ENCODE results near the gene CDK2AP2. TPM values are rescaled to one million over a fixed set of nuclear protein-coding genes. Genes with fewer than 3 reads are reported as not detected.

CDK2AP2 gene
- total RNA-seq, 2 experiments from 2014 or later: 53.5 to 55.5 TPM

- intact Hi-C loops (cut with micrococcal nuclease): no loop called here
- peaks cover 26% of the 10 kb centered on the region for H3K4me1 Mint-ChIP-seq (ENCODE audit: low read depth)
- DNase-seq (no peak), ATAC-seq (no peak)
- no peak overlapping the region for H3K27ac Mint-ChIP-seq
- peaks cover 34% of the 10 kb centered on the region for H3K36me3 Mint-ChIP-seq (ENCODE audit: low read depth)
- no peak overlapping the region for H3K4me3 Mint-ChIP-seq
- no peak for TF ChIP-seq CTCF (IDR thresholded peaks at IDR 0.05)
- H3K9me3 Mint-ChIP-seq: no peaks in the 10 kb centered on the region
- H3K27me3 Mint-ChIP-seq: no peaks in the 10 kb centered on the region
- POLR2A ChIA-PET: interaction anchor here (0.8 to 10.7 kb wide), 6 partner anchors 7 to 138 kb away, joined by 3 to 108 read pairs (median 4); partner anchors contain the start of genes NUDT8, PITPNM1 and PTPRCAP
- CTCF ChIA-PET: interaction anchor here (1.9 kb wide), 1 partner anchor 14 kb away, joined by 4 read pairs; the partner anchor contains the start of gene PITPNM1
Measured at GRCh38 chr11:67492069-67492727, 15.8 kb downstream of the CDK2AP2 start.

GRCh38 chr11:67491276-67492068, 16.5 kb downstream of the CDK2AP2 start:
- TF ChIP-seq CTCF (IDR thresholded peaks at IDR 0.05): no peak
- peaks cover 40% of the 10 kb centered on the region for H3K36me3 Mint-ChIP-seq (ENCODE audit: low read depth)
- H3K4me1 Mint-ChIP-seq (ENCODE audit: low read depth): peaks cover 34% of the 10 kb centered on the region
- no peak for DNase-seq
- ATAC-seq: no peak
- ChIA-PET POLR2A (interaction anchor here (1.0 to 10.7 kb wide), 5 partner anchors 11 to 138 kb away, joined by 3 to 108 read pairs (median 3); partner anchors contain the start of genes NUDT8, PITPNM1, PPP1CA and RPS6KB2), CTCF (interaction anchor here (1.1 to 1.9 kb wide), 3 partner anchors 14 to 109 kb away, joined by 3 to 4 read pairs (median 3); partner anchors contain the start of gene PITPNM1)
- intact Hi-C loops (cut with micrococcal nuclease): no loop called here
- H3K9me3 Mint-ChIP-seq: no peaks in the 10 kb centered on the region
- H3K27ac Mint-ChIP-seq: peak overlapping the region; percentile 55
- H3K4me3 Mint-ChIP-seq: no peak overlapping the region
- H3K27me3 Mint-ChIP-seq: no peaks in the 10 kb centered on the region

GRCh38 chr11:67490727-67491065, 17.3 kb downstream of the CDK2AP2 start:
- no peak for ATAC-seq
- no peak for DNase-seq
- H3K27me3 Mint-ChIP-seq: no peaks in the 10 kb centered on the region
- H3K36me3 Mint-ChIP-seq (ENCODE audit: low read depth): peaks cover 46% of the 10 kb centered on the region
- no peak overlapping the region for H3K4me3 Mint-ChIP-seq
- TF ChIP-seq CTCF (IDR thresholded peaks at IDR 0.05): no peak
- POLR2A ChIA-PET: interaction anchor here (1.0 to 10.7 kb wide), 5 partner anchors 12 to 89 kb away, joined by 3 to 108 read pairs (median 3); partner anchors contain the start of genes PITPNM1, PPP1CA and RPS6KB2
- intact Hi-C loops (cut with micrococcal nuclease): no loop called here
- H3K9me3 Mint-ChIP-seq: no peaks in the 10 kb centered on the region
- peak overlapping the region; percentile 55 for H3K27ac Mint-ChIP-seq
- CTCF ChIA-PET: interaction anchor here (1.1 kb wide), 2 partner anchors 74 to 108 kb away, joined by 3 read pairs; no protein-coding TSS in a partner anchor
- peaks cover 41% of the 10 kb centered on the region for H3K4me1 Mint-ChIP-seq (ENCODE audit: low read depth)

- TF ChIP-seq CTCF (IDR thresholded peaks at IDR 0.05): no peak
- intact Hi-C loops (cut with micrococcal nuclease): loop anchor here (10.0 kb wide), 1 partner anchor 85 kb away; the partner anchor contains the start of genes PPP1CA and TBC1D10C
- DNase-seq (no peak), ATAC-seq (no peak)
- H3K36me3 Mint-ChIP-seq (ENCODE audit: low read depth): peaks cover 48% of the 10 kb centered on the region
- ChIA-PET POLR2A (interaction anchor here (1.6 to 10.7 kb wide), 3 partner anchors 12 to 52 kb away, joined by 3 to 108 read pairs (median 81); partner anchors contain the start of genes PITPNM1 and TMEM134), CTCF (interaction anchor here (1.1 kb wide), 1 partner anchor 73 kb away, joined by 3 read pairs; no protein-coding TSS in a partner anchor)
- peak overlapping the region; percentile 82 for H3K27ac Mint-ChIP-seq
- no peak overlapping the region for H3K4me3 Mint-ChIP-seq
- H3K9me3 Mint-ChIP-seq: no peaks in the 10 kb centered on the region
- H3K4me1 Mint-ChIP-seq (ENCODE audit: low read depth): peaks cover 43% of the 10 kb centered on the region
- no peaks in the 10 kb centered on the region for H3K27me3 Mint-ChIP-seq
Measured at GRCh38 chr11:67489885-67490726, 17.9 kb downstream of the CDK2AP2 start.
